ENCODE measurements around the gene SAPCD2.
"Not testable (repeated sequence)": the region's sequence is repeated elsewhere in the genome, so short reads cannot be mapped to it uniquely, and the experiment has no call there.

Gene SAPCD2

DNA sequence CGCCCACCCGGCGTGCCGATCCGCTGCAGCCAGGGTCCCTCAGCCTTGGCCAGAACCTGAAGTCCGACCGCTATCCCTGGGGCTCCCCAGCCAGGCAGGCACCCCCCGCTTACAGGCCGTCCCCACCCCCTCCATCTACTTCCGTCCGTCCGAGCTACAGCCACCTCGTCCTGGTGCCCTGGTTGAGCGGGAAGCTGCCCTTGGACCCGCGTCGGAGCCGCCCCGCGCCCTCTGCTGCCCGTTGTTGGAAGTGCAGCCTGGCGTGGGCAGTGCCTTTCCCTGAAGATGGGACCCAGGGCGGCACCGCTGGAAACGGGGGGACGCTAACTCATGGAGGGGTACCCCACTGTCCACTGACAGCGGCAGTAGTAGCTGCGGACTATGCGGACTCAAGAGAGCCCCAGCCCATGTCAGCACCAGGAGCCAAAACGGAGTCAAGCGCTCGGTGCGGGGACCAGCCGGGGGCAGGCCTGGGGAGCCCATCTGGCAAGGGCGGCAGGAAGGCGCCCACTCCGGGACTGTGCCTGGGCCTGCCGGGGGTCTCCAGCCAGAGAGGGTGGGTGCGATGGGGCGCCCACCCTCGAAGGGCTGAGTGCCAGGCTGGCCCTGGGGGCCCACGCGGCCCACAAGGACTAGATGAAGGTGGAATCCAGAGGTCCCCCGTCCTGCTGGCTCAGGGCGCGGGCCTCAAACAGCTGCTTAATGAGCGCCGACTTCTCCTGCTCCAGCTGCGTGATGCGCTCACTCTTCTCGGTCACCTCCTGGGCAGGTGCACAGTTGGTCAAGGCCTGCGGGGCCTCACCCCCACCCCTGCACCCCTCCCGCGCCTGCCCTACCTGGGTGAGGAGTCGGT is 6.1 kb downstream of the SAPCD2 start:
- peak; percentile 79 for DNase-seq (ENCODE audit: low spot score)

GRCh38 chr9:137063311-137064026 is 6.9 kb downstream of the SAPCD2 start:
- DNase-seq (ENCODE audit: low spot score), result no peak

DNA sequence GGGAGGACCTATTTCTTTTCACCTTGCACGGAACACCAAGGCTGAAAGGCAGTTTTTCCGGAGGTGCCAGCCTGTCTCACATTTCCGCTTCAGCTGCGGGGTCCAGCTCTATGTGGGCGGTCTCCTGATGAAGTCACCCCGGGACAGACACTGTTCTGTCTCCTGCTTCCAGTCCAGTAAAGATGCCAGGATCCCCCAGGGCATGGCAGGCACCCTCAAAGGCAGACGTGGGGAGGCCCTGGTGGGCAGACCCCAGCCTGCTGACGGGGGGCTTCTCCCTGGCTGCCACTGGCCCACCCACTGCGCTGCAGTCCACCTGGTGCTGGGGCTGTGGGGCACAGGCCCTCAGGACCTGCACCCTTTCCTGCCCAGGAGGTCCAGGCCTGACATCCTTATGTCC is 7.6 kb downstream of the SAPCD2 start:
- not testable (repeated sequence) for DNase-seq (ENCODE audit: low spot score)

DNA sequence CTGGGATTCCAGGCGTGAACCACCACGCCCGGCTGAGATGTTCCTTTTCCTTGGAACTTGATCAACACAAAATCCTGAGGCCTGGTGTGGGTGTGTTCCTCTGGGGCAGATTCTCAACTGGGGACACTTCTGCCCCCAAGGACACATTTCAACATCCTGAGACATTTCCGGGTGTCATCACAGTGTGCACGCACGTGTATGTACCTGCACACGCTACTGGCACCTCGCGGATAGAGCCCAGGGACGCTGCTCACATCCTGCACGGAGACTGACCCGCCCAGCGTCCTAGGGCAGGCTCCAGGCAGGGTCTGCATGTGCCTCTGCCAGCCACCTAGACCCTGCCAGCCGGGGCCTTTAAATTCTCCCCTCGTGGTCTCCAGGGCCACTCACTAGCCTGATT is 8.0 kb downstream of the SAPCD2 start:
- DNase-seq (ENCODE audit: low spot score), result no peak

- no peak for DNase-seq (ENCODE audit: low spot score)
Observed at GRCh38 chr9:137058521-137059234, 11.7 kb downstream of the SAPCD2 start.

- no peak for DNase-seq (ENCODE audit: low spot score)
Observed at GRCh38 chr9:137057545-137057944, 12.8 kb downstream of the SAPCD2 start.

DNA sequence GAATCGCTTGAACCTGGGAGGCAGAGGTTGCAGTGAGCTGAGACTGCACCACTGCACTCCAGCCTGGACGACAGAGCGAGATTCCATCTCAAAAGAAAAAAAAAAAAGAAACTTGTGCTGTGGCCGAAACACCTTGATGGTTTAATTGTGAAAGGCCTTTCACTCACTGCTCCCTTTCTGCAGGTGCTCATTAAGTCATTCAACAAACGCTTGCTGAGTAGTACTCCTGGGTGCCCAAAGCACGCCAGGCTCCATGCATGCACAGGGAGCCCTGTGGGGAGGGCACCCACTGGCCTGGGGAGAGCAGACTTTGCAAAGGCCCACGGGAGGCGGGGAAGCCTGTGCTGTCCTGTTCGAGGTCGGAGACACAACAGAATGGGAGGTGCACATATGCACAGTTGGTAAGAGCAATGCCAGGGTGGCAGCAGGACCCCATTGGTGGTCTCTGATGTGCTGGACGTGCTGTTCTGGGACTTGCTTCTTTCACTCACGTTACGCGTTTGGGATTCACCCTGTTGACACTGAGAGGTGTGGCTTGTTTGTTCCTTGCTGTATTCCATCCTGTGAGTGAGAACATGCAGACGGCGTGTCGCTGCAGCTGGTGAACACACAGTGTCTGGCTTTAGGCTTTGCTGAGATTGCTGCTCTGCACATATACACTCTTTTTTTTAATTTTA is 13.5 kb downstream of the SAPCD2 start:
- no peak for DNase-seq (ENCODE audit: low spot score)

DNA sequence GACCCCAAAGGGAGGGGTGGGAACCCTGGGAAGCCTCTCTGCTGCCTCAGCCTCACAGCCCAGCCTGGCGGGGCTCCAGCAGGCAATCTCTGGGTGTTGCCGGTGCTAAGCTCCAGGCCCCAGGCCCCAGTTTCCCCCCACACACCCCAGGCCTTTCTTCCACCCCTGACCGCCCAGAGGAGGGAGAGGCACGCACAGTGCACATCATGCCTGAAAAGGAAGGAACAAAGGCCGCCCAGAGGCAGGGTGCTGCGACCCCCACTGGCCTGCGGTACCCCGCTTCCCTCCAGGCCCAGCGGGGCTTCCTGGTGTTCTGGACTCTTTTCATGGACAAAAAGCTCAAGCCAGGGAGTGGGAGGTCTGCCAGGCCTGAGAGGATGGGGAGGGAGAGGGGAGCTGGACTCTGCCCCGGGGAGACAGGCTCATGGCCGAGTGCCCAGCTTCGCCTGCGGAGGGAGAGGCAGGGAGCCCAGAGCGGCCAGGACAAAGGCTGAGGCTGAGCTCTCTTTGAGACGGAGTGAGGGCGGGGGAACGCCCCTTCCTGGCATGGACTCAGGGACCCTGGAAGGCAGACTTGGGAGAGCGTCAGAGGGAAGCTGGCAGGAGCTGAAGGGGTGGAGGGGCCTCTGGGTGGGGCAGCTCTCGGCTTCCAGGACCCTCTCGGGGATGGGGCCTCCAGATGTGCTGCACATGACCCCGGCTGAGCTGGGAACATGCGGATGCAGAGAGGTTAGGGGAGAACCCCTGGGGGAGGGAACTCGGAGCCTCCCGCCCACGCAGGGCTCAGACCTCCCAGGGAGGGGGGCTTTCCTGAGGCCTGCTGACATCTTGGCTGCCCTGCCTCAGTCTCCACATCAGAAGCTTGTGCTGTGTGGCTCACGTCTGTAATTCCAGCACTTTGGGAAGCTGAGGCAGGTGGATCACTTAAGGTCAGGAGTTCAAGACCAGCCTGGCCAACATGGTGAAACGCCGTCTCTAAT is 14.7 kb downstream of the SAPCD2 start:
- DNase-seq (ENCODE audit: low spot score), result peak; percentile 88

DNA sequence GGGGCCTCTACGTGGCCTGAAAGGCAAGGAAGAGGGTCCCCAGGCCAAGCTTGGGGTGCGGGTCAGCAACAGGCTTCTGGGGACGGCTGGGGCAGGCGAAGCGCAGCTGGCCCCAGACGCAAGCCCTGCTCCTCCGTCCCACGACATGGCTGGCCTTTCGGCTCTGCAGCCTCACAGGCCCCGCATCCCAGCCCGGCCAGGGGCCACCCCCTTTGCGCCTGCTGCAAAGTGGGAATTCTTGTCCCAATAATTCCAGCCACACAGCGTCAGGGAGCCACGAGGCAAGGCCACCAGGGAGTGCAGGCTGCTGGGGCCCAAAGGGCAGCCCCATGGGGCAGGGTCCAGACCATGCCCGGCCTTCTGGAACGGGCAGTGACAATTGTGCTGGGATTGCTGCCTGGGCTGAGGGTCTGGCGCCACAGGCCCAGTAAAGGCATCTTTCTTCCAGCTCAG is 15.4 kb downstream of the SAPCD2 start:
- no peak for DNase-seq (ENCODE audit: low spot score)

DNA sequence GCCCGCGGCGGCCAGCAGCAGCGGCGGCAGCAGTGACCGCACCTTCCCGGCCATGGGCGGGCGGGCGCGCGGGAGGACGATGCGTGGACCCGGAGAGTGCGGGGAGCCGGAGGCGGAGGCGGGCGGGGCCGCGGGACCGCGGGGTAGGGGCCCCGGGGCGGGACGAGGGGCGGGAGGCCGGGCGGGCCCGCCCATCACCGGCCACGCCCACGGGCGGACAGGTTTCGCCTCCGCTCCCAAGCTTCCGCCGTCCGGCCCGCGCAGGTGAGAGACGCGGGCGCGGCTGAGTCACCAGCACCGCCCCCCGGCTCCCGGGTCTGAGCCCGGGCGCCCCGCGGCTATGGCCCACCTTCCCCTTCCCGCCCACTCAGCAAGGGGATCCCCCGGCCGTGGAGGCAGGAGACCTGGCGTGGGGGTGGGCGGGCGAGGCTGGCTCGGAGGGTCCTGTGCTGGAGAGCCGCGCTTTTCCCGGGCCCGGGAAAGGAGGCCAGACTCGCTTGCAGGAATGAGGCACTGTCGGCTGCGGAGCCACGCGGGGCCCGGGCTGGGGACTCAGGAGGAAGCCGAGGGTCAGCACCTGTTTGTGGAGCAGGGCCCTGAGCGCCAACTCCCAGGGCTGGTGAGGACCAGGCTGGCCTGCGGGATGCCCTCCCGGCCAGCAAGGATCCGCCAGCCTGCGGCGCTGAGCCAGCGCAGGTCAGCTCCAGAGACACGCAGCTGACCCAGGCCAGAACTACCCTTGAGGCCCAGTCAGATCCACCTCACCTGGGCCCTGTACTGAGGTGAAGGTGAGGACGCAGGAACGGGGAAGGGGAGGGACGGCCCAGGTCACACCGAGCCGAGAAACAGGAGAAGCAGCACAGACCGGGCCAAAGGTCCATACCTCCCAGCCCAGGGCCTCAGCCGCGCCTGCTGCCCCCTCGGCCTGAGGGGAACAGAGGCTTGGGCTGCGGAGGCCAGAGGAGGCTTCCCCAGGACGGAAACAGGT is 16.1 kb downstream of the SAPCD2 start, which contains the start of gene ENTPD2:
TSS of gene ENTPD2 (minus strand) at position 118 of the 988 bp plus-strand sequence. CDS start at position 54, 64 bp downstream.
- DNase-seq (ENCODE audit: low spot score), result peak; percentile 86

- DNase-seq (ENCODE audit: low spot score), result no peak
Observed at GRCh38 chr9:137052998-137053943, 17.1 kb downstream of the SAPCD2 start.

- no peak for DNase-seq (ENCODE audit: low spot score)
Observed at GRCh38 chr9:137052293-137052692, 18.1 kb downstream of the SAPCD2 start.

DNA sequence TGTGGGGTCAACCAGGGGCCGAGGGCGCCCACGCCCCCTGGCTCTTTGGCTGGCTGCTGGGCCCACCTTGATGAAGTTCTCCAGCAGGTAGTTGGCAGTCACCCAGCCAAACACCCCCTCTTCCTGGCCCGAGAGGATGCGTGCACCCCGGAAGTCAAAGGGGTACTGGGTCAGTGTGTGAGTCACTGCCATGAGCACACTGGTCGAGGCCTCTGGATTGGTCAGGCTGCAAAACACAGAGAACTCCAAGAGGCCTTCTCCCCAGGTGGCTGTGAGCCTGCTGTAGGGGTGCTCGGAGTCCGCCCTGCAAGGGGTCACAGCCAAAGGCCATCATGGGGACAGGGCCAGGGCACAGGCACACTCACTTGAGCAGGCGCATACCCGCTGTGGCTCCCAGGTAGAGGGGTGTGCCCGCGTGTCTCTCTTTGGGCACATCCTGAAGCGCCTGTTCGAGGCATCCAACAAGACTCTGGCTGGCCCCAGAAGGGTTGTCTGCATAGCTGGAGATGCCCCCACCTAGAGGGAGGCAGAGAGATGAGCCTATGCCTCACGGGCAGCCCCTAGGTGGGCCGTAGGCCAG is 19.1 kb downstream of the SAPCD2 start:
- DNase-seq (ENCODE audit: low spot score), result no peak

DNA sequence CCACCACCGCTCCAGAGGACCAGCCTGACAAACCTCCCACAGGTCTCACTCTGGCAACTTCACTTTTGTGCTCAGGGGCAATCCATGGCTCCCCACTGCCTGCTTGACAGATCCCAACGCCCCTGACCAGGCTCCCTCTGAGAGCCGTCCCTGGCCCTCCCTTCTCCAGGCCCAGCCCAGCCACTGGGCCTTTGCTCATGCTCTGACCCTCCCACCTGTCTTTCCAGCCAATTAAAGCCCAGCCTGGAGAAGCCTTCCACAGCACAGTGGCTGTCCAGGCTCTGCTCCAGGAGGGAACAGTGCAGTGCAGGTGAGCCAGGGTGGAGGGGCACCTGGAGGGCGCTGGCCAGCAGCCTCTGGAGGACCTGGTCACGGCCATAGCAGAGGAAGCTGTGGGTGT is 19.8 kb downstream of the SAPCD2 start:
- DNase-seq (ENCODE audit: low spot score), result no peak

GRCh38 chr9:137049544-137050449 is 20.6 kb downstream of the SAPCD2 start:
- DNase-seq (ENCODE audit: low spot score), result peak; percentile 94

DNA sequence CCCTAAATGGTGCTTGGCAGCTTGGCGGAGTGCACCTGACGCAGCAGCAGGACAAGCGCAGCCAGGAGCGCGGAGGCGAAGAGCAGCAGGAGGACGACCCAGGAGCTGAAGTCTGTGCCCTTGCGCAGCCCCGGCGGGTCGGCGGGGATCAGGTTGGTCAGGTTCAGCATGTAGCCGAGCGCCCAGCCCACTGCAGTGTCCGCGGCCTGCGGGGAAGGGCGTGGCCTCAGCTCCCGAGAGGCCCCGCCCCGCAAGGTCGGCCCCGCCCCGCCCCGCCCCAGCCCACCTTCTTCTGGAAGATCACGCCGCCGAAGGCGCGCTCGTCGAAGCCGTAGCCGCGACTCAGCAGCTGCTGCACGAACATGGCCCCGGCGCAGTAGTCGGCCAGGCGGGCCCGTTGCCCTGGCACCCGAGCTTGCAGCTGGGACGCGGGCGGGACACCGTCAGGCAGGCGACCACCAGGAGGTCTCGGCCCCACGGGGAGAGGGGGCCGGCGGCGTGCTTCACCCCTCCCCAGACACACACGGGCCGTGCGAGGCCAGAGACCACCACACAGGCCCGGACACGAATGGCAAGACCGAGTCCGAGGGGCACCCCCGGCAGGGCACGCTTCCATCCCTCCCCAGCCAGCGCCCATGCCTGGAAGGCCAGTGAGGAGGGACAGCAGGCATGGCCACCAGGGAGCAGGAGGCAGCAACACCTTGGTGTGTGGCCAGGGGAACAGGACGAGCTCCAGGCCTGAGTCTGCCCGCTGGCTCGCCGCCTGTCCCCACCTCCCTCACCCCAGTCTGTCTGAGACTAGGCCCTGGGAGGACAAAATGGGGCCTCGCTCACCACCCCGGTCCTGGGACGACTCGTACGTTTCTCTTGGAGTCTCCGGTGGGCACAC is 21.5 kb downstream of the SAPCD2 start:
- no peak for DNase-seq (ENCODE audit: low spot score)
